T-cell (primary cell): ENCODE results near the gene ZFAND5. TPM values are rescaled to one million over a fixed set of nuclear protein-coding genes. Genes with fewer than 3 reads are reported as not detected.

Experiments
- ATAC-seq, 4 experiments: fragments of 200-7000 bp in 3 of 4; fragments of 150-1000 bp in 1 of 4; cut with Tn5 transposase; replicated peaks in 1 of 4; 1 replicate in 3 of 4; 2 replicates in 1 of 4; pipeline ENCODE4 v1.10.0; 2021; ENCODE audit warnings: moderate library complexity in 3 of 4, mild to moderate bottlenecking in 2 of 4, moderate number of reproducible peaks in 1 of 4
- CTCF ChIA-PET, 2 donors: fragments of 300-600 bp; sonication (Branson Sonifier 250); formaldehyde crosslinking; loops; one replicate each; lab custom pipeline; 2022; ENCODE audit warnings: antibody characterized with exemption in 2 of 2; lab: Charles Lee
- POLR2A ChIA-PET, 2 donors: fragments of 300-600 bp; sonication (Branson Sonifier 250); formaldehyde crosslinking; loops; one replicate each; lab custom pipeline; 2022; ENCODE audit warnings: antibody characterized with exemption in 2 of 2; lab: Charles Lee
- DNase-seq, 35 experiments: peaks; one replicate each; pipeline versions ENCODE4 v3.0.0 to v3.0.0-alpha.2; 2013 to 2023
- H3K27ac ChIP-seq: one replicate; pipeline ENCODE4 v1.5.1; 2013; ENCODE audit warnings: low read length
- H3K27me3 ChIP-seq, 2 experiments: replicated peaks in 1 of 2; 1 replicate in 1 of 2; 2 replicates in 1 of 2; pipeline versions ENCODE4 v1.6.1 to v1.7.0; 2013; ENCODE audit warnings: low read length in 1 of 2, mixed read lengths in 1 of 2; ENCODE audit not compliant: control insufficient read depth in 2 of 2, insufficient read depth in 2 of 2; ENCODE audit errors: extremely low read depth in 1 of 2
- H3K36me3 ChIP-seq, 2 donors: 1 replicate in 1 of 2; 2 replicates in 1 of 2; pipeline versions ENCODE4 v1.6.1 to v1.7.0; 2013; ENCODE audit warnings: low read length in 1 of 2; ENCODE audit not compliant: control insufficient read depth in 2 of 2, insufficient read depth in 1 of 2; ENCODE audit errors: extremely low read depth in 1 of 2
- H3K4me1 ChIP-seq, 2 experiments: 1 replicate in 1 of 2; 2 replicates in 1 of 2; pipeline versions ENCODE4 v1.6.1 to v1.7.0; 2013; ENCODE audit warnings: low read length in 2 of 2, mixed read lengths in 1 of 2; ENCODE audit not compliant: insufficient read depth in 2 of 2, control insufficient read depth in 1 of 2; ENCODE audit errors: extremely low read depth in 1 of 2
- H3K4me3 ChIP-seq, 2 donors: 1 replicate in 1 of 2; 2 replicates in 1 of 2; pipeline versions ENCODE4 v1.5.1 to v1.7.0; 2013; ENCODE audit warnings: mild to moderate bottlenecking in 2 of 2, low read length in 1 of 2, moderate library complexity in 1 of 2; ENCODE audit not compliant: control insufficient read depth in 1 of 2; ENCODE audit errors: extremely low read depth in 1 of 2
- H3K9me3 ChIP-seq: 2 replicates; pipeline ENCODE4 v1.7.0; 2013
- H3K27ac Mint-ChIP-seq, 2 donors: one replicate each; pipeline ENCODE4 v1.8.0; 2020 to 2021; ENCODE audit warnings: mild to moderate bottlenecking in 2 of 2, mixed read lengths in 2 of 2
- H3K27me3 Mint-ChIP-seq, 2 donors: one replicate each; pipeline ENCODE4 v1.8.0; 2021 to 2022; ENCODE audit warnings: mixed read lengths in 2 of 2
- H3K36me3 Mint-ChIP-seq: one replicate; pipeline ENCODE4 v1.8.0; 2021; ENCODE audit warnings: mixed read lengths
- H3K4me1 Mint-ChIP-seq, 3 donors: one replicate each; pipeline ENCODE4 v1.8.0; 2020 to 2022; ENCODE audit warnings: mixed read lengths in 3 of 3, mild to moderate bottlenecking in 1 of 3
- H3K4me3 Mint-ChIP-seq, 3 donors: one replicate each; pipeline ENCODE4 v1.8.0; 2020 to 2022; ENCODE audit warnings: mild to moderate bottlenecking in 3 of 3, mixed read lengths in 3 of 3, moderate library complexity in 3 of 3
- H3K9me3 Mint-ChIP-seq, 3 donors: one replicate each; pipeline ENCODE4 v1.8.0; 2020 to 2022; ENCODE audit warnings: mixed read lengths in 3 of 3
- WGBS: methylation state at CpG from one replicate; pipeline ENCODE4 v1.1.5; 2013; ENCODE audit warnings: missing lambda C conversion rate; ENCODE audit not compliant: insufficient coverage; 5-methylcytosine and 5-hydroxymethylcytosine counted together
- total RNA-seq, 35 experiments: library from RNA in 6 of 35; stranded (reverse) in 6 of 35; fragments of 120-200 nt in 1 of 35; gene quantifications; one replicate each; pipeline versions ENCODE4 v1.2.1 to v1.2.4 and lab custom pipeline; 2013 to 2026

The ZFAND5 gene
- total RNA-seq, 5 donors from 2014 or later (not counting 1 experiment from before 2014, with no cell fraction given), result 112 to 275 (median 118) TPM

DNA sequence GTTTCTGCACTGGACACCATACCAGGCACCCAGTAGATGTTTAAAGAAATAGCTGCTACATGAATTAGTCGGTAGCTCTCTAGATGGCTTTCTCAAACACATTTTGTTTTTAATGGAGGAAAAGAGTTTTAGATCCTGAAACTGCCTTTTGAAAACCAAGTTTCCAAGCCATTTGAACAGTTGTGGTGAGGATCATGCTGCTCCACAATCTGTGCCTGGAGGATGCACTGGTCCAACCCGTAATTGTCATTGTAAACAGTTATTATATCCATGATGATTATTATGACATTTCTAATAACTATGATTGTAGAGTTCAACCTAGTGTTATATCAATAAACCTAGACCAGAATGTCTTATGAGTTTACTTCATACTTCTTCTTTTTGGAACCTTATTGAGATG, 35.9 kb upstream of the ZFAND5 start:
- no peaks in the 10 kb centered on the region for H3K4me1 Mint-ChIP-seq
- no peak overlapping the region for H3K27ac ChIP-seq
- H3K9me3 Mint-ChIP-seq, result peaks cover 0 to 3% (median 0%) of the 10 kb centered on the region in 3 donors
- H3K36me3 ChIP-seq, result no peaks in the 10 kb centered on the region
- DNase-seq (no peak), ATAC-seq (no peak)
- no peaks in the 10 kb centered on the region for H3K36me3 Mint-ChIP-seq
- ChIA-PET POLR2A (interaction anchor here (0.5 to 0.7 kb wide), 2 partner anchors 45 to 108 kb away, joined by 3 to 5 read pairs; no protein-coding TSS in a partner anchor), CTCF (interaction anchor here in 1 of 2 donors (0.7 kb wide), 1 partner anchor 159 kb away, joined by 9 read pairs; no protein-coding TSS in a partner anchor)
- H3K4me3 ChIP-seq, result no peak overlapping the region
- H3K27me3 ChIP-seq, result no peaks in the 10 kb centered on the region
- no peaks in the 10 kb centered on the region for H3K9me3 ChIP-seq
- WGBS, result no CpG with 5 or more reads among the region's 2 CpGs
- H3K4me3 Mint-ChIP-seq, result no peak overlapping the region
- H3K27ac Mint-ChIP-seq, result no peak overlapping the region
- H3K27me3 Mint-ChIP-seq, result peaks cover 0 to 6% of the 10 kb centered on the region in 2 donors
- H3K4me1 ChIP-seq, result no peaks in the 10 kb centered on the region

DNA sequence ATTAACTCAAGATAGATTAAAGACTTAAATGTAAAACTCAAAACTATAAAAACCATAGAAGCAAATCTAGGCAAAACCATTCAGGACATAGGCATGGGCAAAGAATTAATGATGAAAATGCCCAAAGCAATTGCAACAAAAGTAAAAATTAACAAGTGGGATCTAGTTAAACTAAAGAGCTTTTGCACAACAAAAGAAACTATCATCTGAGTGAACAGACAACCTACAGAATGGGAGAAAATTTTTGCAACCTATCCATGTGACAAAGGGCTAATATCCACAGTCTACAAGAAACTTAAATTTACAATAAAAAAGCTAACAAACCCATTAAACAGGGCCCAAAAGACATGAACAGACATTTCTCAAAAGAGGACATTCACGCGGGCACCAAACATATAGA, 34.4 kb upstream of the ZFAND5 start:
- Histone ChIP-seq H3K4me3 (no peak overlapping the region), H3K4me1 (no peaks in the 10 kb centered on the region), H3K36me3 (no peaks in the 10 kb centered on the region), H3K27me3 (no peaks in the 10 kb centered on the region), H3K9me3 (no peaks in the 10 kb centered on the region), H3K27ac (no peak overlapping the region)
- H3K4me3 Mint-ChIP-seq, result no peak overlapping the region
- no CpG with 5 or more reads among the region's 2 CpGs for WGBS
- H3K27ac Mint-ChIP-seq, result no peak overlapping the region
- ChIA-PET POLR2A (no interaction called here), CTCF (interaction anchor here in 1 of 2 donors (0.6 kb wide), 1 partner anchor 1758 kb away, joined by 3 read pairs; no protein-coding TSS in a partner anchor)
- no peaks in the 10 kb centered on the region for H3K36me3 Mint-ChIP-seq
- H3K27me3 Mint-ChIP-seq, result peaks cover 0 to 6% of the 10 kb centered on the region in 2 donors
- peaks cover 0 to 3% (median 0%) of the 10 kb centered on the region in 3 donors for H3K9me3 Mint-ChIP-seq
- no peak for DNase-seq
- H3K4me1 Mint-ChIP-seq, result no peaks in the 10 kb centered on the region
- no peak for ATAC-seq

- H3K27me3 ChIP-seq, result no peaks in the 10 kb centered on the region
- no peaks in the 10 kb centered on the region for H3K4me1 ChIP-seq
- ChIA-PET POLR2A (interaction anchor here in 1 of 2 donors (0.6 kb wide), 1 partner anchor 91 kb away, joined by 3 read pairs; no protein-coding TSS in a partner anchor), CTCF (interaction anchor here in 1 of 2 donors (0.6 kb wide), 2 partner anchors 102 to 599 kb away, joined by 3 read pairs; no protein-coding TSS in a partner anchor)
- H3K4me1 Mint-ChIP-seq, result no peaks in the 10 kb centered on the region
- H3K36me3 ChIP-seq, result no peaks in the 10 kb centered on the region
- H3K4me3 Mint-ChIP-seq, result no peak overlapping the region
- no peaks in the 10 kb centered on the region for H3K36me3 Mint-ChIP-seq
- DNase-seq (no peak), ATAC-seq (no peak)
- peaks cover 0 to 6% of the 10 kb centered on the region in 2 donors for H3K27me3 Mint-ChIP-seq
- no peak overlapping the region for H3K27ac ChIP-seq
- no peaks in the 10 kb centered on the region for H3K9me3 ChIP-seq
- no peak overlapping the region for H3K4me3 ChIP-seq
- 56% methylated on average over 3 of the region's 7 CpGs for WGBS
- peaks cover 0 to 3% (median 0%) of the 10 kb centered on the region in 3 donors for H3K9me3 Mint-ChIP-seq
- H3K27ac Mint-ChIP-seq, result no peak overlapping the region
These were observed 31.5 kb upstream of the ZFAND5 start for GRCh38 chr9:72396247-72397091.

DNA sequence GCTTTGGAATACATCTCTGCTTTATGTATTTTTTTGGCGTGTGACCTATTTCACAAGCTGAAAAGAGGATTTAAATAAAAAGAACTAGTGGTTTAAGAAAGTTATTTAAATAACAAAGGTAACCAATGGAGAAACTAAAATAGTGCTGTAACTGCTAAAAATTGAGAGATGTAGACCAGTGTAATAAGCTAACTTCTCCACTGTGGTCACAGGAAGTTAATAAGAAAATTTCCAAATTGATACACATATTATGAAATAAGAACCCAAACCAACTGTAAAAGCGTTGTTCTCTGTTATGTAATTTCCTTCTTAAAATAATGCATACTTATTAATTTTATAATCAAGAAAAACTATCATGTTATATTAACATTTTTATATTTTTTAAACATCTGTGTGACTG, 29.1 kb upstream of the ZFAND5 start:
- no CpG with 5 or more reads among the region's 2 CpGs for WGBS
- H3K9me3 Mint-ChIP-seq, result no peaks in the 10 kb centered on the region
- H3K27me3 Mint-ChIP-seq, result peaks cover 2 to 3% of the 10 kb centered on the region in 2 donors
- DNase-seq (no peak), ATAC-seq (no peak)
- no peaks in the 10 kb centered on the region for H3K36me3 Mint-ChIP-seq
- H3K4me1 ChIP-seq, result no peaks in the 10 kb centered on the region
- H3K4me3 Mint-ChIP-seq, result no peak overlapping the region
- no peaks in the 10 kb centered on the region for H3K36me3 ChIP-seq
- POLR2A ChIA-PET, result no interaction called here
- no peak overlapping the region for H3K4me3 ChIP-seq
- no peak overlapping the region for H3K27ac ChIP-seq
- no peaks in the 10 kb centered on the region for H3K27me3 ChIP-seq
- CTCF ChIA-PET, result no interaction called here
- no peaks in the 10 kb centered on the region for H3K4me1 Mint-ChIP-seq
- no peaks in the 10 kb centered on the region for H3K9me3 ChIP-seq
- no peak overlapping the region for H3K27ac Mint-ChIP-seq

DNA sequence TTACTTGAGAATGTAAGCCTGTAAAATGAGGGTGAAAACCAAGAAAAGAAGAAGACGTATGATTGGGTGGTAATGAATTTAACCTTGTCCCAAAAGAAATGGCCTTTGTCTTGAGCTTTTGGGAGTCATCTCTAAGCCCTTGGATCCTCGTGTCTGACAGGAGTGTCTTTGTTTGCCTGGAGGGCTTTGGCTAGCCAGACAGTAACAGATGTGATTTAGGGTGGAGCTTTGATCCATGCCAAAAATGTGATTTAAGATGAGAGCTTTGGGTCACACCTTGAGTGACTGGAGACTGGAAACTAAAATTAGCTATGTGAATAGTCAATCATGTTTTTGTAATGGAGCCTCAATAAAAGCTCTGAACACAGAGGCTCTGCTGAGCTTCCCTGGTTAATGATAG, 25.9 kb upstream of the ZFAND5 start:
- Mint-ChIP-seq H3K27ac (no peak overlapping the region), H3K36me3 (no peaks in the 10 kb centered on the region), H3K9me3 (no peaks in the 10 kb centered on the region), H3K4me3 (no peak overlapping the region), H3K4me1 (peaks cover 0 to 11% (median 9%) of the 10 kb centered on the region in 3 donors), H3K27me3 (peaks cover 0 to 2% of the 10 kb centered on the region in 2 donors)
- H3K9me3 ChIP-seq, result no peaks in the 10 kb centered on the region
- POLR2A ChIA-PET, result interaction anchor here in 1 of 2 donors (0.6 kb wide), 1 partner anchor 43 kb away, joined by 4 read pairs; no protein-coding TSS in a partner anchor
- H3K27me3 ChIP-seq, result no peaks in the 10 kb centered on the region
- CTCF ChIA-PET, result interaction anchor here in 1 of 2 donors (0.7 kb wide), 1 partner anchor 219 kb away, joined by 3 read pairs; no protein-coding TSS in a partner anchor
- ATAC-seq (no peak), DNase-seq (no peak)
- WGBS, result 88% methylated on average over 2 of the region's 2 CpGs
- H3K4me3 ChIP-seq, result no peak overlapping the region
- H3K27ac ChIP-seq, result no peak overlapping the region
- no peaks in the 10 kb centered on the region for H3K36me3 ChIP-seq
- H3K4me1 ChIP-seq, result peaks cover 0 to 3% of the 10 kb centered on the region in 2 experiments

DNA sequence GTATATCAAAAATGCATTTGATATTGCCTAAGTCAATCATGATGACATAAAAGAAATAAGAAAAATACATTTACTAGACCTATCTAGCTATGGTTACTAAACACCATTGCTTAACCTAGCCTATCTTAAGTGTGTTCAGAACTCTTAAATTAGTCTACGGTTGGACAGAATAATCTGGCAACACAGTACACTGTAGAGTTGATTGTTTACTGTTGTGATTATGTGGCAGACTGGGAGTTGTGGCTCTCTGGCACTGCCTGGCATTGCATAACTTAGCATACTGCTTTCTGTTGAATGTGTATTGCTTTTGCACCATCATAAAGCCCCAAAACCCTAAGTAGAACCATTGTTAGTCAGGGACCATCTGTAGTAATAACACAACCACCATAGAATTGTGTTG, 21.2 kb upstream of the ZFAND5 start:
- Histone ChIP-seq H3K4me3 (no peak overlapping the region), H3K27me3 (no peaks in the 10 kb centered on the region), H3K36me3 (no peaks in the 10 kb centered on the region), H3K4me1 (peaks cover 0 to 3% of the 10 kb centered on the region in 2 experiments), H3K27ac (no peak overlapping the region), H3K9me3 (no peaks in the 10 kb centered on the region)
- H3K4me1 Mint-ChIP-seq, result peaks cover 0 to 11% (median 9%) of the 10 kb centered on the region in 3 donors
- H3K27ac Mint-ChIP-seq, result no peak overlapping the region
- CTCF ChIA-PET, result no interaction called here
- no peak for ATAC-seq
- peaks cover 2 to 3% of the 10 kb centered on the region in 2 donors for H3K27me3 Mint-ChIP-seq
- no peaks in the 10 kb centered on the region for H3K36me3 Mint-ChIP-seq
- no CpG with 5 or more reads among the region's 1 CpG for WGBS
- POLR2A ChIA-PET, result no interaction called here
- H3K4me3 Mint-ChIP-seq, result no peak overlapping the region
- DNase-seq, result no peak
- no peaks in the 10 kb centered on the region for H3K9me3 Mint-ChIP-seq
